Measurements from ENCODE around the gene ZNF124.
"Not testable (repeated sequence)": the region's sequence is repeated elsewhere in the genome, so short reads cannot be mapped to it uniquely, and the experiment has no call there.

The ZNF124 gene

DNA sequence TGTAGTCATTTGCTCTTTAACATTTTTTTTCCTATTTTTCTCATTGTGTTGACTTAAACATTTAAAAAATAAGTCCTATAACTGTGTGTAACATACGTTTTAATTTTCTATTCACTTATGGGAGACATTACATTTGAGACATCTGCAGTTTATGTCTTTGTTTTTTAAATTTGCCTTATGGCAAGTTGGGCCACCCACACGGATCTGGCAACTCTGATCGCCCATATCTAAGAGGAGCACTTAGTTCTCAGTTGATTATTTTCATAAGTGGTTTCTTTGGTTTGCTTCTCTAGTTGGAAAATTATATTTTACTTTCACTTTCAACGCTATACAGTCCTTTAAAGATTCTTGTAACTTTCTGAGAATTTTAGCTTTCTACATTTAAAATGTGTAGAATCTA, 13.8 kb upstream of the ZNF124 start:
- no peaks in the 10 kb centered on the region for H3K27me3 Mint-ChIP-seq
- H3K36me3 Mint-ChIP-seq = peaks cover 26% of the 10 kb centered on the region
- no peak overlapping the region for H3K4me3 Mint-ChIP-seq
- H3K9me3 Mint-ChIP-seq = peaks cover 5% of the 10 kb centered on the region
- no peak overlapping the region for H3K27ac Mint-ChIP-seq
- peaks cover 3% of the 10 kb centered on the region for H3K4me1 Mint-ChIP-seq

DNA sequence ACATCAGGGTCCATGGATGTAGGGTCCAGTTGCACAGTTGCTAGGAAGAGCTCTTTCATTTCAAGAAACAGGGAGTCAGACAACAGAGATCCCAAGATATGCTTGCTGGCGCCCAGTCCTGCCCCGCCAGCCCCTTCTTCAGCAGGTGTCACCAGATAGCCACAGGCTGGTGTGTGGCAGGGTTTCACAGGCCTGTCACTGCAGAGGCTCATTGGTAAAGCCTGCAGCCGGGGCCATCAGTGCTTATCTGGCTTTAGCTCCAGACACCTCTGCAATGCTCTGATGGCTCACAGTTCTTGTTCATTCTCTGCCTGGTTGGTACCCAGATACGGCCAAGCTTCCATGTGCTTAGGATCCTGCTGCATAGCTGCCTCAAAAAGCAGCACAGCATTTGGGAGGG, 12.4 kb upstream of the ZNF124 start:
- H3K36me3 Mint-ChIP-seq = peaks cover 16% of the 10 kb centered on the region
- H3K9me3 Mint-ChIP-seq = peaks cover 3% of the 10 kb centered on the region
- H3K4me1 Mint-ChIP-seq = peaks cover 3% of the 10 kb centered on the region

GRCh38 chr1:247182994-247183393, 11.2 kb upstream of the ZNF124 start:
- H3K4me1 Mint-ChIP-seq = peaks cover 3% of the 10 kb centered on the region
- H3K9me3 Mint-ChIP-seq = peaks cover 9% of the 10 kb centered on the region
- no peak overlapping the region for H3K4me3 Mint-ChIP-seq
- no peak overlapping the region for H3K27ac Mint-ChIP-seq
- H3K27me3 Mint-ChIP-seq = no peaks in the 10 kb centered on the region
- peaks cover 13% of the 10 kb centered on the region for H3K36me3 Mint-ChIP-seq

More for the DNA sequence above, 12.4 kb upstream of the ZNF124 start:
- Mint-ChIP-seq H3K4me3 (no peak overlapping the region), H3K27ac (no peak overlapping the region), H3K27me3 (no peaks in the 10 kb centered on the region)

- Mint-ChIP-seq H3K9me3 (peaks cover 9% of the 10 kb centered on the region), H3K4me3 (no peak overlapping the region), H3K36me3 (peaks cover 7% of the 10 kb centered on the region), H3K27me3 (no peaks in the 10 kb centered on the region), H3K27ac (no peak overlapping the region), H3K4me1 (peaks cover 2% of the 10 kb centered on the region)
Measured at GRCh38 chr1:247180581-247180980, 8.8 kb upstream of the ZNF124 start.

- Mint-ChIP-seq H3K9me3 (peaks cover 9% of the 10 kb centered on the region), H3K4me1 (no peaks in the 10 kb centered on the region), H3K27me3 (no peaks in the 10 kb centered on the region), H3K27ac (no peak overlapping the region), H3K4me3 (no peak overlapping the region), H3K36me3 (peaks cover 5% of the 10 kb centered on the region)
Measured at GRCh38 chr1:247177755-247178154, 5.9 kb upstream of the ZNF124 start.

- Mint-ChIP-seq H3K27ac (no peak overlapping the region), H3K4me3 (no peak overlapping the region), H3K9me3 (peaks cover 9% of the 10 kb centered on the region), H3K27me3 (no peaks in the 10 kb centered on the region), H3K4me1 (no peaks in the 10 kb centered on the region), H3K36me3 (peaks cover 5% of the 10 kb centered on the region)
Measured at GRCh38 chr1:247175458-247175857, 3.6 kb upstream of the ZNF124 start.

DNA sequence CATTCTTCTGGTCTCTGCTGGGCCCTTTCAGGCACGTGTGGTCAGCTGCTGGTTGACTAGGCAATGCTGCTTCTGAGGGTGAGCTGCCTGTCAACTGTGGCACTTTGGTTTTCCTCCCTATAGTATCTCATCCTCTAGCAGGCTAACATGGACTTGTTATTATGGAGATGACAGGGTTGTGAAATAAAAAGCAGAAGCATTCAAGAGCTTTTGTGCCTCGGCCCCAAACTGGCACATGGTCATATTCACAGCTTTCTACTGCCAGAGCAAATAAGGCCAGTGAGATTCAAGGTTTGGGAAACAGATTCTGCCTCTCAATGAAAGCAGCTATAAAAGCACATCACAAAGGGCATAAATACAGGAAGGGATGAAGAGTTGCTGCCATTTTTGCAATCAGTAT, 1.6 kb upstream of the ZNF124 start:
- H3K4me3 Mint-ChIP-seq = no peak overlapping the region
- H3K27me3 Mint-ChIP-seq = no peaks in the 10 kb centered on the region
- no peak overlapping the region for H3K27ac Mint-ChIP-seq
- peaks cover 4% of the 10 kb centered on the region for H3K9me3 Mint-ChIP-seq
- peaks cover 10% of the 10 kb centered on the region for H3K4me1 Mint-ChIP-seq
- H3K36me3 Mint-ChIP-seq = peaks cover 10% of the 10 kb centered on the region

- H3K36me3 Mint-ChIP-seq = peaks cover 10% of the 10 kb centered on the region
- H3K4me3 Mint-ChIP-seq = no peak overlapping the region
- H3K27me3 Mint-ChIP-seq = no peaks in the 10 kb centered on the region
- H3K27ac Mint-ChIP-seq = no peak overlapping the region
- H3K9me3 Mint-ChIP-seq = peaks cover 4% of the 10 kb centered on the region
- peaks cover 10% of the 10 kb centered on the region for H3K4me1 Mint-ChIP-seq
Measured at GRCh38 chr1:247172996-247173395, 1.2 kb upstream of the ZNF124 start.

DNA sequence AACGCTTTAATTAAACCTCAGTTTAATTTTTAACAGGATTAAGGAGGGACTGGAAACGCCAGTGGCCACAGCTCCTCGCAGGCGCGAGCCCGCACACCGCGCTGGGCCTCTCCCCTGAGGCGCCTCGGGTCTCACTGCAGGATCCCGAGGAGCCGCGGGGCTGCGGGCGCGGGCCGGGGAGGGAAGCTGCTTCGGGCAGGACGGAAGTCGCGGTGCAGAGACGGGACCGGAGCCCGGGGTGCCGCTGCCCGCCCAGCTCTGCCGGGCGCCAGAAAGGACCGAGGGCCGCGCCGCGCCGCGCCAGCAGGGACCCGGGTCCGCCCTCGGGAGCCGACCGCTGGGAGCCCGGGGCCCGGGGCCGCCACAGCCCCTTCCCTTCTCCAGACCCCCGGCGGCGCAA, 377 bp downstream of the ZNF124 start:
- H3K27me3 Mint-ChIP-seq, H3K4me3 Mint-ChIP-seq, H3K27ac Mint-ChIP-seq: not testable (repeated sequence)
- Mint-ChIP-seq H3K9me3 (peaks cover 16% of the 10 kb centered on the region), H3K36me3 (peaks cover 25% of the 10 kb centered on the region), H3K4me1 (peaks cover 26% of the 10 kb centered on the region)

- H3K27me3 Mint-ChIP-seq = no peaks in the 10 kb centered on the region
- peaks cover 57% of the 10 kb centered on the region for H3K36me3 Mint-ChIP-seq
- H3K4me1 Mint-ChIP-seq = peaks cover 52% of the 10 kb centered on the region
- no peak overlapping the region for H3K4me3 Mint-ChIP-seq
- no peak overlapping the region for H3K27ac Mint-ChIP-seq
- peaks cover 44% of the 10 kb centered on the region for H3K9me3 Mint-ChIP-seq
Measured at GRCh38 chr1:247165674-247166073, 6.1 kb downstream of the ZNF124 start.

DNA sequence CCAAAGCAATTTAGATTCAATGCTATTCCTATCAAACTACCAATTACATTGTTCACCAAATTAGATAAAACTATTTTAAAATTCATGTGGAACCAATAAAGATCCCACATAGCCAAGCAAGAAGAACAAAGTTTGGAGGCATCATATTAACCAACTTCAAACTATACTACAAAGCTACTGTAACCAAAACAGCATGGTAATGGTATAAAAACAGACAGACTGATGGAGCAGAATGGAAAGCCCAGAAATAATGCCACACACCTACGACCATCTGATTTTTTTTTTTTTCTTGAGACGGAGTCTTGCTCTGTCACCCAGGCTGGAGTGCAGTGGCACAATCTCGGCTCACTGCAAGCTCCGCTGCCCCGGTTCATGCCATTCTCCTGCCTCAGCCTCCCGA, 7.1 kb downstream of the ZNF124 start:
- no peak overlapping the region for H3K27ac Mint-ChIP-seq
- peaks cover 48% of the 10 kb centered on the region for H3K4me1 Mint-ChIP-seq
- H3K36me3 Mint-ChIP-seq = peaks cover 63% of the 10 kb centered on the region
- H3K27me3 Mint-ChIP-seq = no peaks in the 10 kb centered on the region
- no peak overlapping the region for H3K4me3 Mint-ChIP-seq
- peaks cover 43% of the 10 kb centered on the region for H3K9me3 Mint-ChIP-seq

GRCh38 chr1:247156787-247157232, 15.0 kb downstream of the ZNF124 start:
- Mint-ChIP-seq H3K9me3 (peaks cover 17% of the 10 kb centered on the region), H3K27me3 (no peaks in the 10 kb centered on the region), H3K36me3 (peaks cover 72% of the 10 kb centered on the region)

GRCh38 chr1:247147781-247148180, 24.0 kb downstream of the ZNF124 start:
- peaks cover 21% of the 10 kb centered on the region for H3K9me3 Mint-ChIP-seq
- no peaks in the 10 kb centered on the region for H3K4me1 Mint-ChIP-seq
- no peak overlapping the region for H3K4me3 Mint-ChIP-seq
- no peak overlapping the region for H3K27ac Mint-ChIP-seq
- no peaks in the 10 kb centered on the region for H3K27me3 Mint-ChIP-seq
- H3K36me3 Mint-ChIP-seq = peaks cover 51% of the 10 kb centered on the region

More at GRCh38 chr1:247156787-247157232, 15.0 kb downstream of the ZNF124 start:
- Mint-ChIP-seq H3K27ac (no peak overlapping the region), H3K4me1 (no peaks in the 10 kb centered on the region), H3K4me3 (no peak overlapping the region)

DNA sequence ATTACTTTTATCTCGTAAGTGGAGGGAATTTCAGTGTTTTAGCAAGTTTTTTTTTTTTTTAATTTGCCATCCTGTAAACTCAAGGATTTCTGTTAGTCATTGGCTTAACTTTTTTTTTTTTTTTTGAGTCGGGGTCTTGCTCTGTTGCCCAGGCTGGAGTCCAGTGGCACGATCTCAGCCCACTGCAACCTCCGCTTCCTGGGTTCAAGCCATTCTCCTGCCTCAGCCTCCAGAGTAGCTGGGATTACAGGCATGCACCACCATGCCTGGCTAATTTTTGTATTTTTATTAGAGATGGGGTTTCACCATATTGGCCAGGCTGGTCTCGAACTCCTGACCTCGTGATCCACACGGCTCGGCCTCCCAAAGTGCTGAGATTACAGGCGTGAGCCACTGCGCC, 24.7 kb downstream of the ZNF124 start:
- peaks cover 50% of the 10 kb centered on the region for H3K36me3 Mint-ChIP-seq
- not testable (repeated sequence) for H3K4me1 Mint-ChIP-seq, H3K4me3 Mint-ChIP-seq, H3K27me3 Mint-ChIP-seq, H3K27ac Mint-ChIP-seq
- H3K9me3 Mint-ChIP-seq = peaks cover 26% of the 10 kb centered on the region

- no peaks in the 10 kb centered on the region for H3K27me3 Mint-ChIP-seq
- no peak overlapping the region for H3K4me3 Mint-ChIP-seq
- H3K36me3 Mint-ChIP-seq = peaks cover 49% of the 10 kb centered on the region
- H3K27ac Mint-ChIP-seq = no peak overlapping the region
- H3K9me3 Mint-ChIP-seq = peaks cover 26% of the 10 kb centered on the region
- H3K4me1 Mint-ChIP-seq = no peaks in the 10 kb centered on the region
Measured at GRCh38 chr1:247146671-247147070, 25.1 kb downstream of the ZNF124 start.

DNA sequence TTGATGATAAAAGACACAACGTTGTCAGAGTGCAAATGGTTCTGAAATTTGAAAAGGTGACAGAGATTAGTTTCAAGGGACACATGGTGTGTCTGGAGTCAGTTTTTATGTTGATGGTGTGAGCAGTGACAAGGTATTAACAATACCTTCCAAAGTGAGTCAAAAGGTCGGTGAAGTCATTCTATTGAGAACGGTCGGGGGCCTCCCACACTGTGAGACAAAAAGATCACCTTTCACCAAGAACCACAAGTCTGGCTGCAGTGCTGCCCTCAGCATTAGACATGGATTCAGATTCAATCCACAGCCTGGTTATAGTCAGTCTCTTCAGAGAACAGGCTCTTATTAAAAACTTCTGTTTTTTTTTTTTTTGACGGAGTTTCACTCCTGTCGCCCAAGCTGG, 26.5 kb downstream of the ZNF124 start:
- H3K9me3 Mint-ChIP-seq = peaks cover 26% of the 10 kb centered on the region
- peaks cover 53% of the 10 kb centered on the region for H3K36me3 Mint-ChIP-seq
- no peak overlapping the region for H3K4me3 Mint-ChIP-seq
- H3K27me3 Mint-ChIP-seq = no peaks in the 10 kb centered on the region
- no peaks in the 10 kb centered on the region for H3K4me1 Mint-ChIP-seq
- H3K27ac Mint-ChIP-seq = no peak overlapping the region

GRCh38 chr1:247139557-247139956, 32.3 kb downstream of the ZNF124 start:
- not testable (repeated sequence) for H3K27me3 Mint-ChIP-seq, H3K4me1 Mint-ChIP-seq, H3K4me3 Mint-ChIP-seq, H3K27ac Mint-ChIP-seq
- Mint-ChIP-seq H3K36me3 (peaks cover 41% of the 10 kb centered on the region), H3K9me3 (peaks cover 27% of the 10 kb centered on the region)
